NCI-H2171 treated with DMSO at 0.1 percent for 48 hours (cell line): ENCODE results near the gene SBF2.
A peak's percentile ranks its signal among the peaks of the same experiment; 100 is the strongest.
"Not testable (repeated sequence)": the region's sequence is repeated elsewhere in the genome, so short reads cannot be mapped to it uniquely, and the experiment has no call there.

ENCODE experiments used
- DNase-seq: peaks from one replicate; lab custom pipeline; 2025; lab: John Stamatoyannopoulos, UW

Gene SBF2

DNA sequence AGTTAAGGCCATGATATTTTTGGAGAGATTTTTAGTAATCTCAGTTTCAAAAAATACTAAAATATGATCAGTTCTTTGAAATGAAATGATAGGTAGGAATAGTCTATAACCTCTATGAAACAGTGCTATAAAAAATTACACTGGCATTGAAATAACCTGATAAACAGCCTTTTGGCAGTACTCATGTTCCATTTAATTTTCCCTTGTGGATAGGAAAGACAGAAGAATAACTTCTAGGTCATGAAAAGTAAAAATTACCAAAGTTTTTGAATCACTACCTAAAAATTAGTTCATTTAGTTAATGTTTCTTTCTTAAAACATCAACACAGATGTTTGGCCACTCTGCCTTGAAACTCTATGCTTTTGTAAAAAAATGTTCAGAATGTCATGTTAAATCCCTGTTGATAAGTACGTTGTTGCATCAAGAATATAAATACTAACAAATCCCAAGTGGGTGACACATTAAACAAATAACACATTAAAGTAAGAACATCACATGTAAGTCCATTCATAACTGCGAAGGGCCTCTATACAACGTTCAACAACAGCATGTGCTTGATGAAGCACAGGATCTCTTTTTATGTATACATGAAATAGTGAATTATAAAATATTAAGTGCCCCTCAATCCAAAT is 339.9 kb downstream of the SBF2 start:
- no peak for DNase-seq

DNA sequence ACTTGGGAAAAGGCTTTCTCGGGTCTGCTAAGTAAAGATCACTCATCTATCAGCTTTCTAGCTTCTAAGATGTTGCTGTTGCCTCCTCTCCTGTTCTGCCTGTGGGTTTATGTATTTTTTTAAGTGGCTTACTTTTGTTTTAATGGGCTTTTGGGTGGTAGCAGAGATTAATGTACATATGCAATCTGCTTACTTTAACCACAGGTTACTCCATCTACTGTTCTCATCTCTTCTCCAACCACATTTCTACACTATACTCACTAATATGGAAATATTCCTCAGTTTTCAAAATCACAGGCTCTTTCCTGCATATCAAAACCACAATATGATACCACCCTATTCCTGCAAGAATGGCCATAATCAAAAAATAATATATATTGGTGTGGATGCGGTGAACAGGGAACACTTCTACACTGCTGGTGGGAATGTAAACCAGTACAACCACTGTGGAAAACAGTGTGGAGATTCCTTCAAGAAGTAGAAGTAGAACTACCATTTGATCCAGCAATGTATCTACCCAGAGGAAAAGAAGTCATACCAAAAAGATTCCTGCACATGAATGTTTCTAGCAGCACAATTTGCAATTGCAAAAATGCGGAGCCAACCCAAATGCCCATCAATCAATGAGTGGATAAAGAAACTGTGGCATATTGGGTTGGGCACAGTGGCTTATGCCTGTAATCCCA is 341.4 kb downstream of the SBF2 start:
- DNase-seq: no peak

DNA sequence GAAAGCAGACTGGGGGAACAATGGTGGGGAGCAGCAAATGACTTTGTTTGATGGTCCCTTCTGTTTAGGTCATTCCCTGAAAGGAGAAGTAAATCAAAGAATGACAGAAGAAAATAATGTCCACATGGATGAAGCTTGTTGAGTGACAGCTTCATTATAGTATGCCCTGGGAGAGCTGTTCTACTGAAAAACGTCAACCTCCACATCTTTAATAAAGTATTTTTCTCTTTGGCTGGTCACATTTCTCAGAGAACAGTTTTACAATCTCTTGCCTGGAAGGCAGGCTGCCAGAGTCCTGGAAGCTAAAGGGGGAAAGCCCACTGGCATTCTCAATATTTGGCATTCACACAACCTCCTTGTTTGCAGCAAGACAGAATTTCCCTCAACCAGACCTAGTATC is 342.2 kb downstream of the SBF2 start:
- no peak for DNase-seq

GRCh38 chr11:9950462-9950861 is 343.6 kb downstream of the SBF2 start:
- DNase-seq: no peak

- DNase-seq: no peak
Observed at GRCh38 chr11:9947231-9947864, 346.7 kb downstream of the SBF2 start.

- not testable (repeated sequence) for DNase-seq
Observed at GRCh38 chr11:9945680-9946079, 348.3 kb downstream of the SBF2 start.

GRCh38 chr11:9943386-9944110 is 350.5 kb downstream of the SBF2 start:
- DNase-seq: no peak

DNA sequence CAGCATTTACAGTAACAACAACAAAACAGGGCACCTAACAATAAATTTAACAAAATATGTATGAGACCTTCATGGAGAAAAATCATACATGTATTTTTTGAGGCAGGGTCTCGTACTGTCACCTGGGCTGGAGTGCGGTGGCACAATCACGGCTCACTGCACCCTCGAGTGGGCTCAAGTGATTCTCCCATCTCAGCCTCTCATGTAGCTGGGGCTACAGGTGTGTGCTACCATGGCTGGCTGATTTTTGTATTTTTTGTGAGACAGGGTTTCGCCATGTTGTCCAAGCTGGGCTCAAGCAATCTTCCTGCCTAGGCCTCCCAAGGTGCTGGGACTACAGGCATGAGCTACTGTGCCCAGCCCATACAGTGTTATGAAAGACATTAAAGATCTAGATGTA is 352.0 kb downstream of the SBF2 start:
- peak; percentile 5 for DNase-seq

DNA sequence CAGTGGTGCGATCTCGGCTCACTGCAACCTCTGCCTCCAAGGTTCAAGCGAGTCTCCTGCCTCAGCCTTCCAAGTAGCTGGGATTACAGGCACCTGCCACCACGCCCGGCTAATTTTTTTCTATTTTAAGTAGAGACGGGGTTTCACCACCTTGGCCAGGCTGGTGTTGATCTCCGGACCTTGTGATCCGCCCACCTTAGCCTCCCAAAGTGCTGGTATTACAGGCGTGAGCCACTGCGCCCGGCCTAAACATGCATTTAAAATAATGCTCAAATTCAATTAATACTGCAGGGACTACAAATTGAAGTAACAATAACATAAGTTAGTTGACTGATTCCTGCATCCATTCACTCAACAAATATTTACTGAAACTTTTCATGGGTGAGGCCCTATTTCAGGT is 354.9 kb downstream of the SBF2 start:
- DNase-seq: not testable (repeated sequence)

- no peak for DNase-seq
Observed at GRCh38 chr11:9936754-9937153, 357.3 kb downstream of the SBF2 start.

GRCh38 chr11:9932843-9933242 is 361.2 kb downstream of the SBF2 start:
- DNase-seq: not testable (repeated sequence)

- peak; percentile 0 for DNase-seq
Observed at GRCh38 chr11:9930562-9931331, 363.3 kb downstream of the SBF2 start.

- no peak for DNase-seq
Observed at GRCh38 chr11:9927670-9928069, 366.3 kb downstream of the SBF2 start.

DNA sequence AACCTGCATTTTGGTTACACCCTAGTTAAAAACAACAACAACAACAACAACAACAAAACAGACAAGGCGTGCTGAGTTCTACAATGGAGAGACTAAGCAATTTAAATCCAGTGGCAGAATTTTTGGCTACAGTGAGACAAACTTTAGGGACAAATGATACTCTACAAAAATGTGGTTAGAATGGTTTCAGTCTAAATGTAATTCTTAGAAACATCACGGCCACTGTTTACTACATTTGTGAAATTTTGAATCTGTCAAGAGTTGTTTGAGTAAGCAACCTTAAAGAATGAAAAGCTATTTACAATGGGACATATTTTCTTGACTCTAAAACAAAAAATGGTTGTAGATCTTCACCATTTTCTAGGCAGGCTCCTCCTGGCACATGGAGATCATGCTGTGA is 370.7 kb downstream of the SBF2 start:
- DNase-seq: no peak

GRCh38 chr11:9922806-9923205 is 371.2 kb downstream of the SBF2 start:
- no peak for DNase-seq

DNA sequence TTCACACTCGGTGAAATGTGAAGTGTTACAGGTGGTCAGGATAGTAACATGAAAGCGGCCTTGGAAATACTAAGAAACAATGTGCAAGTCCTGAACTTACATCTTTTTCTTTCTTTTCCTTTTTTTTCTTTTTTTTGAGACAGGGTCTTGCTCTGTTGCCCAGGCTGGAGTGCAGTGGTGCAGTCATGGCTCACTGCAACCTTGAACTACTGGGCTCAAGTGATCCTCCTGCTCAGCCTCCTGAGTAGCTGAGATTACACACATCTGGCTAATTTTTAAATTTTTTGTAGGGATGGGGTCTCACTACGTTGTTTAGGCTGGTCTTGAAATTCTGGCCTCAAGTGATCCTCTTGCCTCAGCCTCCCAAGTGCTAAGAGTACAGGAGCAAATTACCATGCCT is 377.5 kb downstream of the SBF2 start:
- no peak for DNase-seq

- DNase-seq: no peak
Observed at GRCh38 chr11:9914064-9914463, 380.0 kb downstream of the SBF2 start.

DNA sequence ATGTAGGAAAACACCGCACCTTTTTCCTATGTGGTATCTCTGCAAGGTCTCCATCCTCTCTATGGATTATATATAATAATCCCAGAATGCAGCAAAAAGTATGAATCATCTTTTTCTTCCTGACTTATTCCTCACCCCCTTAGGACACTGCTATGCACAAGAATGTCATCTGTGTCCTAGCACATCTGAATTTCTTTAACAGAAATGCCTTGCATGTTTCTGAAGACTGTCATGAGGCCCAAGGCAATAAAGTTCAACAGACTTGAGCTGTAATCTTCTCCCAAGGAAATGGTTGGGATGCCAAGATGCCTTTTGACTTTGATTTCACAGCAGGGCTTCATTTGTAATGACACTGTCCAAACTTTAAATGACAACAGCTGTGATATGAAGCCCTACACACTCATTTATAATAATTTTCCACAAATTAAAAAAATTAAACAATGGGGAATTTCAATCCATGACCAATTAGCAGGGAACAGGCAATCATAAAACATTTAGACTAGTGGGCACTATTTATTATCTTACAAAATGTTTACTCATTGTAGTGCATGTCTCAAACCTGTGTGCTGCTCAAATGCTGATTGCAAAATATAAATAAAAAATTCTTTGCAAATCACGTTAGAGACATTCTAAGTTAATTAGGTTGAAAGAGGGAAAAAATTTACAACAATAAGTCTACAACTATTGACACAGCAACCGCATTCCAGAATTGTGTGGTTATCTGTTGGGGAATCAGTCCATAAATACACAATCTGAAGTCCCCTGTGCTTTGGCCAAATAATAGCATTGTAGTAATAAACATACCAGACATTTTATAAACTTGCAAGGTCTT is 387.8 kb downstream of the SBF2 start:
- DNase-seq: no peak

DNA sequence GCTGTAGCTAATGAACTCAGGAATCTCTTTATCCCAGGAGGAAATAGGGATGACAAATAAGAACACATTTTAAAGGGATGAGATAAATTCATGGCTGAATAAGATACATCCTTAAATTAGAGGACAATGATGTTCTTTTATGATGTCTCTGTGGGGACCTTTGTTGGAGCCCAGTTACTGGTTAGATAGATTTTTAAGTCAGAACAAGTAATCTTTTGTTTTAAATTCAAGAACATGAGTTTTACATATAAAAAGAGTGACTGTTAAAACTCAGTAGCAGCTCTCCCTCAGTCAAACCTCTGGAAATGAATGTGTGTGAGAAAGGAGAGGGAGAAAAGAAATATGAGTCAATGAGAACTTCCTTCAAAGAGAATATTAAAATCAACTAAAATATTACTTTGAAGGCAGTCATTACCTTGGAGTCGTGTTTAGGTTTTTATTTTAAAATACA is 388.5 kb downstream of the SBF2 start:
- no peak for DNase-seq

GRCh38 chr11:9903579-9903978 is 390.4 kb downstream of the SBF2 start:
- no peak for DNase-seq

GRCh38 chr11:9901943-9902342 is 392.1 kb downstream of the SBF2 start:
- DNase-seq: no peak
